NCI-H2196 (cell line): ENCODE results near the gene CRYGS.
A peak's percentile ranks its signal among the peaks of the same experiment; 100 is the strongest.

Source experiments
- DNase-seq: peaks from one replicate; lab custom pipeline; 2025; ENCODE audit not compliant: unreplicated experiment; lab: John Stamatoyannopoulos, UW

CRYGS gene

GRCh38 chr3:186496016-186496415 lies 48.2 kb downstream of the CRYGS start:
- DNase-seq, result no peak

- DNase-seq, result peak; percentile 23
Observed at GRCh38 chr3:186493525-186494255, 50.5 kb downstream of the CRYGS start.

DNA sequence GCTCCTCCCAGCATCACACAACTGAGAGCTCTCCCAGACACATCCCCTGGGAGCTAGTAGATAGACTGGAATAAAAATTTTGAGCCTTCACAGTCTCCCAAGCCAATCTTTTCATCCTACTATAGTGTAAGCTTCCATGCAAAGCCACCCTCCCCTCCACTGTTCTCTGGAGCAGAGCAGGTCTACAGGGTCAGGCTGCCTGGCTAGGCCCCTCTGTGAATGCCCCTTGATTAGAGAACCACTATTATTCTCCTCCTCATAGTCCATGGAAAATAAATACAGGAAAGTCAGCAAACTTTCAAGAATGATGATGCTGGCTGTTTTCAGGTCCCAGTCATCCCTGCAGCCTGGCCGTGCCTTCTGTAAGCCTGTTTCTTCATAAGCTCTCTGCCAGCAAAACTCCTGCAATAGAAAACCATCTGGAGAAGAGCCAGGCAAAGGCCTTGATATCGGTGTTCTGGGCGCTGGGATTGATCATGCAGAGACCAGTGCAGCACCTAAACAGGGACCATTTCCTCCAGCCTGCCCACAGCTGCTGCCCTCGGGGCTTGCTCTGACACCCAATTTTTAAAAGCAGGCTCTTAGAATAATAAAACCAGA lies 51.7 kb downstream of the CRYGS start:
- DNase-seq, result no peak

DNA sequence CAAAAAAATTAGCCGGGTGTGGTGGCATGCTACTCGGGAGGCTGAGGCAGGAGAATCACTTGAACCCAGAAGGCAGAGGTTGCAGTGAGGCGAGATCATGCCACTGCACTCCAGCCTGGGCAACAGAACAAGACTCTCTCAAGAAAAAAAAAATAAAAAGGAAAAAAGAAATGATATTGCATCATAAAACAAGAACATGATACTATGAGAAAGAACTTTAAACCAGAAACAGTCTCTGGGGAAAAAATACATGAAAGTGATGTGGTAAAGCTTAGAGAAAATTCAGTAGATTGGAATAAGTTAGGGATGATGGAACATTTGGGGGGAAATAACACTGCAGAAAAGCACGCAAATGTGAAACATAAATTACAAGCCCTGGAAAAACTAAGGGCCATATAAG lies 54.7 kb downstream of the CRYGS start:
- no peak for DNase-seq
